GM19025 (cell line): Measurements from ENCODE around the gene RXRB.

Experiments used
- ATAC-seq: cut with Tn5 transposase; IDR thresholded peaks from one replicate; pipeline ENCODE4 v1.9.1; 2021; ENCODE audit warnings: mild to moderate bottlenecking, low read depth, moderate library complexity; ENCODE audit not compliant: unreplicated experiment

The RXRB gene

GRCh38 chr6:33198159-33198852, 2.2 kb downstream of the RXRB start:
- no peak for ATAC-seq

- no peak for ATAC-seq
These were observed 2.9 kb downstream of the RXRB start for GRCh38 chr6:33197431-33198048.

GRCh38 chr6:33195304-33196165, 4.9 kb downstream of the RXRB start:
- ATAC-seq: no peak

GRCh38 chr6:33194431-33194979, 6.0 kb downstream of the RXRB start:
- ATAC-seq: no peak

GRCh38 chr6:33193619-33194018, 6.8 kb downstream of the RXRB start:
- no peak for ATAC-seq

- no peak for ATAC-seq
These were observed 7.5 kb downstream of the RXRB start for GRCh38 chr6:33192671-33193602.

GRCh38 chr6:33192105-33192646, 8.3 kb downstream of the RXRB start, which contains the start of gene COL11A2:
TSS of gene COL11A2 (minus strand) at chr6:33192467. CDS start at chr6:33192240, 227 bp downstream.
- no peak for ATAC-seq

GRCh38 chr6:33191383-33192104, 8.9 kb downstream of the RXRB start:
- ATAC-seq: no peak

- ATAC-seq: no peak
These were observed 9.9 kb downstream of the RXRB start for GRCh38 chr6:33190504-33191107.

- ATAC-seq: no peak
These were observed 10.6 kb downstream of the RXRB start for GRCh38 chr6:33189625-33190448.

- no peak for ATAC-seq
These were observed 11.3 kb downstream of the RXRB start for GRCh38 chr6:33189164-33189563.

- ATAC-seq: no peak
These were observed 12.7 kb downstream of the RXRB start for GRCh38 chr6:33187809-33188208.

- no peak for ATAC-seq
These were observed 14.7 kb downstream of the RXRB start for GRCh38 chr6:33185654-33186187.

GRCh38 chr6:33185190-33185589, 15.3 kb downstream of the RXRB start:
- ATAC-seq: no peak

- no peak for ATAC-seq
These were observed 17.3 kb downstream of the RXRB start for GRCh38 chr6:33183071-33183683.

GRCh38 chr6:33181141-33181540, 19.3 kb downstream of the RXRB start:
- ATAC-seq: no peak
